Neural cell (in vitro differentiated cells): Measurements from ENCODE around the gene ADGRG7.

Source experiments
- CTCF ChIP-seq: fragments of 450-650 bp; IDR thresholded peaks from 2 replicates; pipeline ENCODE4 v1.5.1; 2014; ENCODE audit warnings: antibody characterized with exemption, mild to moderate bottlenecking, moderate library complexity; ENCODE audit not compliant: poor library complexity, severe bottlenecking
- EP300 ChIP-seq: fragments of 450-650 bp; conservative IDR thresholded peaks from 2 replicates; pipeline ENCODE4 v1.6.1; 2014; ENCODE audit warnings: antibody characterized with exemption, mild to moderate bottlenecking, moderate library complexity; ENCODE audit not compliant: poor library complexity, severe bottlenecking
- EZH2 ChIP-seq: fragments of 200-600, 300-800 bp; shearing (Covaris generic), sonication (generic); IDR thresholded peaks from 2 replicates; pipeline ENCODE4 v1.6.1; 2014; ENCODE audit warnings: antibody characterized with exemption, low read length, borderline replicate concordance, mild to moderate bottlenecking; ENCODE audit not compliant: insufficient read depth, poor library complexity, severe bottlenecking
- POLR2AphosphoS5 ChIP-seq: IDR thresholded peaks from 2 replicates; pipeline ENCODE4 v1.6.1; 2012
- REST ChIP-seq: IDR thresholded peaks from 2 replicates; pipeline ENCODE4 v1.6.1; 2012; ENCODE audit warnings: borderline replicate concordance
- SMC3 ChIP-seq: fragments of 450-650 bp; conservative IDR thresholded peaks from 2 replicates; pipeline ENCODE4 v1.6.1; 2014; ENCODE audit warnings: antibody characterized with exemption, mild to moderate bottlenecking, moderate library complexity; ENCODE audit not compliant: poor library complexity

DNA sequence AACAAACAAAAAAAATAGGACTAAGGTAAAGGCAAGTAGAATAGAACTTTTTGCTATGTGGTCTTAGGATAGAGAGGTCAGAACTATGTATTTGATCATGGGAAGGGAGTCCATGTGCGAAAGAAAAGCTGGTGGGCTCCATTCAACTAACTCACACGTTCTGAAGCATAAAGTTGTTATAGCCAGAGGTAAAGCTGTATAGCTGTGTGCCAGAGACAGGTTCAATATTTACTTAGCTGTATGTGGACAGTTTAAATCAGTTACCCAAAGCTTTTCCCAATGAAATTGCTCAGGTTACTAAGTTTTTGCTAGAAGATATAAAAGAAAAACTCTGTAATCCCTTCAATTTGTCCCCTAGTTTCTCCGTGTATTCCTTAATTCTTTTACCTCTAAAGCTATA lies 37.8 kb downstream of the ADGRG7 start:
- TF ChIP-seq CTCF (no peak), EZH2 (no peak), REST (no peak), EP300 (no peak), SMC3 (no peak), POLR2AphosphoS5 (no peak)
